Measurements from ENCODE around the gene SEMA6D. TPM values are rescaled to one million over a fixed set of nuclear protein-coding genes. Genes with fewer than 3 reads are reported as not detected.

The SEMA6D gene
- total and polyA plus RNA-seq, 2 donors (not counting 3 experiments of a cell fraction or from before 2014, with no cell fraction given): 16.3 to 22.5 TPM

DNA sequence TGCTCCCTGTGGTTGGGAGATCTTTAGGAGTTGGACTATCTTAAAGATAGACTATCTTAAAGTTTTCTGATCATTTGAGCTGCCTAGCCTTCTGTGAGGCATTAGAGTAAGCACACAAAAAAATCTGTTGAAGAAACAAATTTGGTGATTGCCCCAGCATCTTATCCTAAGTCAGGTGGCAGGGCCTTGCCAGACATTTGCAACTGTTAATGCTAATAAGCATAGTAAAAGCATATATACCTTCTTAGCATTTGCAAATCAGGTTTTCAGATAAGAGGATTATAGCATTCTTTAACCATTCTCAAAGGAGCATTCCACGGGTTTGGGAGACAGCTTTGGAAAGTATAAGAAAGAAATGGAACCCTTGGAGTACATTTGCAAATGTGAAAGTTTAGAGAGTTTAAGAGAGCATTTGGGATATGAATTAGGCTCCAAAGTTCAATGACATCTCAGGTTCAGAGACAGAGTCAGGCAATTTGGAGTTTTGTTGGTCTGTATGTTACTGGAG lies 61.0 kb downstream of the SEMA6D start:
- ChIA-PET CTCF (no interaction called here), POLR2A (no interaction called here)
- BruUV-seq (replicated peaks): no TSS peak
- Histone ChIP-seq H3K4me2 (ENCODE audit: insufficient read depth, low read length) (no peak overlapping the region), H3K4me3 (replicated peaks in 1 of 3; ENCODE audit: insufficient read depth in 1 of 3, low read depth in 1 of 3, low read length in 3 of 3) (no peak overlapping the region), H3K9me3 (replicated peaks; ENCODE audit: control insufficient read depth, insufficient read depth, low read length) (no peaks in the 10 kb centered on the region), H3K9me1 (replicated peaks; ENCODE audit: control insufficient read depth, extremely low read depth, insufficient read depth, low read length) (no peaks in the 10 kb centered on the region), H3K36me3 (ENCODE audit: control insufficient read depth in 2 of 2, extremely low read depth in 1 of 2, insufficient read depth in 2 of 2, low read length in 2 of 2) (no peaks in the 10 kb centered on the region), H3K79me2 (ENCODE audit: control insufficient read depth, insufficient read depth, low read length) (no peaks in the 10 kb centered on the region), H3K27ac (ENCODE audit: insufficient read depth, low read depth, low read length) (no peak overlapping the region), H3K9ac (replicated peaks; ENCODE audit: extremely low read depth, insufficient read depth, low read length) (no peak overlapping the region), H4K20me1 (replicated peaks; ENCODE audit: control insufficient read depth, extremely low read depth, insufficient read depth, low read length) (no peaks in the 10 kb centered on the region), H3K27me3 (ENCODE audit: control insufficient read depth in 2 of 2, insufficient read depth in 2 of 2, low read length in 2 of 2) (no peaks in the 10 kb centered on the region), H2AFZ (ENCODE audit: low read depth, low read length) (no peak overlapping the region), H3K4me1 (ENCODE audit: control insufficient read depth, extremely low read depth, insufficient read depth, low read length) (no peaks in the 10 kb centered on the region)
- TF ChIP-seq, protein P1, sequence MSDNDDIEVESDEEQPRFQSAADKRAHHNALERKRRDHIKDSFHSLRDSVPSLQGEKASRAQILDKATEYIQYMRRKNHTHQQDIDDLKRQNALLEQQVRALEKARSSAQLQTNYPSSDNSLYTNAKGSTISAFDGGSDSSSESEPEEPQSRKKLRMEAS (IDR thresholded peaks at IDR 0.05; ENCODE audit: insufficient read depth, insufficient read length): no peak
- TF ChIP-seq FOS (IDR thresholded peaks at IDR 0.05; ENCODE audit: borderline replicate concordance, insufficient read depth, low read length) (no peak), JUN (IDR thresholded peaks at IDR 0.05; ENCODE audit: borderline replicate concordance, insufficient read depth, insufficient read length, low read depth) (no peak), GATA2 (IDR thresholded peaks at IDR 0.05; ENCODE audit: insufficient read depth, insufficient read length, low read depth, low read length) (no peak), EZH2 (IDR thresholded peaks at IDR 0.05; ENCODE audit: borderline replicate concordance, low read depth, low read length, severe bottlenecking) (no peak), MYC (IDR thresholded peaks at IDR 0.05; ENCODE audit: low read depth, low read length) (no peak), POLR2AphosphoS5 (IDR thresholded peaks at IDR 0.05; ENCODE audit: insufficient read depth, low read depth, low read length) (no peak), POLR2A (IDR thresholded peaks at IDR 0.05; ENCODE audit: low read depth, low read length) (no peak)
- TF ChIP-seq, protein P2, sequence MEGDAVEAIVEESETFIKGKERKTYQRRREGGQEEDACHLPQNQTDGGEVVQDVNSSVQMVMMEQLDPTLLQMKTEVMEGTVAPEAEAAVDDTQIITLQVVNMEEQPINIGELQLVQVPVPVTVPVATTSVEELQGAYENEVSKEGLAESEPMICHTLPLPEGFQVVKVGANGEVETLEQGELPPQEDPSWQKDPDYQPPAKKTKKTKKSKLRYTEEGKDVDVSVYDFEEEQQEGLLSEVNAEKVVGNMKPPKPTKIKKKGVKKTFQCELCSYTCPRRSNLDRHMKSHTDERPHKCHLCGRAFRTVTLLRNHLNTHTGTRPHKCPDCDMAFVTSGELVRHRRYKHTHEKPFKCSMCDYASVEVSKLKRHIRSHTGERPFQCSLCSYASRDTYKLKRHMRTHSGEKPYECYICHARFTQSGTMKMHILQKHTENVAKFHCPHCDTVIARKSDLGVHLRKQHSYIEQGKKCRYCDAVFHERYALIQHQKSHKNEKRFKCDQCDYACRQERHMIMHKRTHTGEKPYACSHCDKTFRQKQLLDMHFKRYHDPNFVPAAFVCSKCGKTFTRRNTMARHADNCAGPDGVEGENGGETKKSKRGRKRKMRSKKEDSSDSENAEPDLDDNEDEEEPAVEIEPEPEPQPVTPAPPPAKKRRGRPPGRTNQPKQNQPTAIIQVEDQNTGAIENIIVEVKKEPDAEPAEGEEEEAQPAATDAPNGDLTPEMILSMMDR (IDR thresholded peaks at IDR 0.05; ENCODE audit: extremely low read depth in 1 of 2, insufficient read depth in 1 of 2, low read depth in 1 of 2, low read length in 2 of 2): no peak
- no peak for FAIRE-seq
- intact Hi-C loops (cut with micrococcal nuclease) (loop anchor here (10.0 kb wide), 1 partner anchor 404 kb away; no protein-coding TSS in a partner anchor), dilution Hi-C loops (cut with MboI; ENCODE audit: extremely low pct_ligation_motif_present, low sequenced_read_pairs) (no loop called here)
- DNase-seq (ENCODE audit: low read depth, low spot score): no peak

All from endothelial cell of umbilical vein (primary cell).